Breast epithelium (tissue), 4 donors: ENCODE results near the gene SPATA31D3. TPM values are rescaled to one million over a fixed set of nuclear protein-coding genes. Genes with fewer than 3 reads are reported as not detected.
"Not testable (repeated sequence)": the region's sequence is repeated elsewhere in the genome, so short reads cannot be mapped to it uniquely, and the experiment has no call there.

Experiments used
- DNase-seq, 2 donors: peaks; one replicate each; pipeline ENCODE4 v3.0.0-alpha.2; 2019; ENCODE audit warnings: low spot score in 2 of 2
- H3K27ac ChIP-seq, 2 donors: fragments of 200-600 bp; sonication (generic) in 1 of 2; one replicate each; pipeline ENCODE4 v1.5.1; 2016 to 2019; ENCODE audit warnings: mild to moderate bottlenecking in 1 of 2
- H3K27me3 ChIP-seq, 2 donors: fragments of 200-600 bp; sonication (generic) in 1 of 2; one replicate each; pipeline versions ENCODE4 v1.5.1 to v1.6.0; 2017 to 2019; ENCODE audit warnings: control low read depth in 1 of 2, mild to moderate bottlenecking in 1 of 2
- H3K36me3 ChIP-seq: fragments of 200-600 bp; one replicate; pipeline ENCODE4 v1.5.1; 2019
- H3K4me1 ChIP-seq, 2 donors: fragments of 200-600 bp; sonication (generic); one replicate each; pipeline ENCODE4 v1.5.1; 2016 to 2019; ENCODE audit warnings: control low read depth in 1 of 2
- H3K4me3 ChIP-seq, 3 donors: fragments of 200-600 bp; sonication (generic); 1 replicate in 2 of 3; 2 replicates in 1 of 3; pipeline ENCODE4 v1.5.1; 2016 to 2019; ENCODE audit warnings: mild to moderate bottlenecking in 3 of 3, moderate library complexity in 2 of 3
- H3K9me3 ChIP-seq, 2 donors: fragments of 200-600 bp; sonication (generic) in 1 of 2; one replicate each; pipeline ENCODE4 v1.5.1; 2016 to 2019; ENCODE audit warnings: control low read depth in 1 of 2
- CTCF ChIP-seq, 3 donors: fragments of 450-650 bp; IDR thresholded peaks; one replicate each; pipeline ENCODE4 v1.5.1; 2016 to 2017; ENCODE audit warnings: antibody characterized with exemption in 3 of 3, mild to moderate bottlenecking in 3 of 3, moderate library complexity in 3 of 3
- POLR2A ChIP-seq: fragments of 450-650 bp; IDR thresholded peaks from one replicate; pipeline ENCODE4 v1.6.1; 2016; ENCODE audit warnings: antibody characterized with exemption, mild to moderate bottlenecking, moderate library complexity
- POLR2AphosphoS5 ChIP-seq, 3 donors: sonication (generic); formaldehyde crosslinking; IDR thresholded peaks; one replicate each; pipeline ENCODE4 v1.6.1; 2017; ENCODE audit warnings: antibody characterized with exemption in 3 of 3
- intact Hi-C: fragments of 100-400 bp; cut with DNase I; formaldehyde crosslinking; loops from one replicate; pipeline ENCODE4 v1.15.1; 2023; ENCODE audit warnings: low total_unique reads
- total RNA-seq, 3 donors: library from RNA; depleted of rRNA; stranded (reverse); fragments of >200 nt; gene quantifications; one replicate each; pipeline ENCODE4 v1.1.0, GENCODE V29; 2016

The SPATA31D3 gene
- total RNA-seq, 3 donors from 2014 or later: not detected

GRCh38 chr9:81902626-81903025, 40.7 kb upstream of the SPATA31D3 start:
- TF ChIP-seq CTCF (IDR thresholded peaks at IDR 0.05): no peak
- TF ChIP-seq POLR2AphosphoS5 (IDR thresholded peaks at IDR 0.05): no peak
- TF ChIP-seq POLR2A: no peak
- Histone ChIP-seq H3K9me3 (no peaks in the 10 kb centered on the region), H3K27me3 (no peaks in the 10 kb centered on the region), H3K36me3 (no peaks in the 10 kb centered on the region), H3K27ac (no peak overlapping the region), H3K4me3 (no peak overlapping the region), H3K4me1 (no peaks in the 10 kb centered on the region)
- intact Hi-C loops: no loop called here
- DNase-seq: no peak

- Histone ChIP-seq H3K4me1 (no peaks in the 10 kb centered on the region), H3K27ac (no peak overlapping the region), H3K9me3 (no peaks in the 10 kb centered on the region), H3K4me3 (no peak overlapping the region), H3K36me3 (no peaks in the 10 kb centered on the region), H3K27me3 (no peaks in the 10 kb centered on the region)
- DNase-seq: no peak
- intact Hi-C loops: no loop called here
- TF ChIP-seq CTCF (IDR thresholded peaks at IDR 0.05) (no peak), POLR2AphosphoS5 (IDR thresholded peaks at IDR 0.05) (no peak), POLR2A (no peak)
These were observed 36.6 kb upstream of the SPATA31D3 start for GRCh38 chr9:81906671-81907070.

- DNase-seq: no peak
- intact Hi-C loops: no loop called here
- no peaks in the 10 kb centered on the region for H3K4me1 ChIP-seq
- no peaks in the 10 kb centered on the region for H3K9me3 ChIP-seq
- TF ChIP-seq CTCF (IDR thresholded peaks at IDR 0.05) (no peak), POLR2A (no peak), POLR2AphosphoS5 (IDR thresholded peaks at IDR 0.05) (no peak)
- H3K27me3 ChIP-seq: no peaks in the 10 kb centered on the region
- H3K27ac ChIP-seq: no peak overlapping the region
- H3K36me3 ChIP-seq: no peaks in the 10 kb centered on the region
- no peak overlapping the region for H3K4me3 ChIP-seq
These were observed 31.2 kb upstream of the SPATA31D3 start for GRCh38 chr9:81912135-81912534.

DNA sequence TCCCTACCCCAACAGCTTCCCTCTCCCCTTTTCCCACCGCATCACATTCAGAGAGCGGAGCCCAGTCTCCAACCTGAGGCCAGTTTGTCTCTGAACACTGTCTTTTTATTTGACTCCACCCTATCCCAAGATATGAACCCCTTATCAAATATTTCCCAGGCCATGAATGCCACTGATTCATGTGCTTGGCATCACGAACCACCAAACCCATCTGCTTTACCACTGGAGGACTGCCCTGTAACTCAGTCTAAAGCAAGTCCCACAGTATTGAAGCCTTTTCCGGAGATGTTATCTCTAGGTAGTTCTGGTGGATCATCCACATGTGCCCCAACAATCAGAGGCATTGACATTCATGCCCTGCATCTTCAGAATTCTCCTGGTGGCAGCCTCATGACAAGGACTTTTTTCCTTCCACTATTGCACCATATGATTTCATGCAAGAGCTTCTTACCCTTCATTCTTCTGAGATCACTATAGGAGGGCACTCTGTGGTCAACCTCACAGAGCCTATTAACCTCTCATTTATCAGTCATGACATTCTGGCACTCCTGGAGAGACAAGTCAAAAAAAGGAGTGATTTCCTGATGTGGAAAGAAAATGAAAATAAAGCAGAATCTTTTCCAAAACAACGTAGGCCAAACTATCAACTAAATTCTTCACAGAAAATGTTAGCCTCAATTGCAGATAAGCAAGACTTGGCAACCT, 27.3 kb upstream of the SPATA31D3 start:
- Histone ChIP-seq H3K36me3 (no peaks in the 10 kb centered on the region), H3K4me3 (no peak overlapping the region), H3K9me3 (no peaks in the 10 kb centered on the region), H3K27me3 (no peaks in the 10 kb centered on the region), H3K27ac (no peak overlapping the region), H3K4me1 (no peaks in the 10 kb centered on the region)
- no peak for DNase-seq
- intact Hi-C loops: no loop called here
- TF ChIP-seq CTCF (IDR thresholded peaks at IDR 0.05) (no peak), POLR2A (no peak), POLR2AphosphoS5 (IDR thresholded peaks at IDR 0.05) (no peak)

GRCh38 chr9:81918507-81918906, 24.8 kb upstream of the SPATA31D3 start:
- H3K4me3 ChIP-seq, H3K27me3 ChIP-seq, intact Hi-C loops, H3K27ac ChIP-seq, H3K36me3 ChIP-seq, H3K4me1 ChIP-seq, H3K9me3 ChIP-seq, DNase-seq: not testable (repeated sequence)

- DNase-seq, H3K36me3 ChIP-seq, H3K4me3 ChIP-seq, H3K27ac ChIP-seq, H3K27me3 ChIP-seq, intact Hi-C loops, H3K9me3 ChIP-seq, H3K4me1 ChIP-seq: not testable (repeated sequence)
These were observed 15.0 kb upstream of the SPATA31D3 start, which contains the start of gene SPATA31D4 for GRCh38 chr9:81928305-81928704. Gene SPATA31D4 (plus strand): TSS chr9:81928428. CDS start chr9:81928514, 86 bp downstream.

- H3K27me3 ChIP-seq, H3K4me1 ChIP-seq, H3K27ac ChIP-seq, DNase-seq, H3K4me3 ChIP-seq, H3K36me3 ChIP-seq, intact Hi-C loops, H3K9me3 ChIP-seq: not testable (repeated sequence)
These were observed 13.2 kb upstream of the SPATA31D3 start for GRCh38 chr9:81930147-81930546.

- H3K27ac ChIP-seq, H3K9me3 ChIP-seq, H3K4me1 ChIP-seq, H3K4me3 ChIP-seq, intact Hi-C loops, DNase-seq, H3K27me3 ChIP-seq, H3K36me3 ChIP-seq: not testable (repeated sequence)
These were observed 9.8 kb upstream of the SPATA31D3 start for GRCh38 chr9:81933547-81933946.

DNA sequence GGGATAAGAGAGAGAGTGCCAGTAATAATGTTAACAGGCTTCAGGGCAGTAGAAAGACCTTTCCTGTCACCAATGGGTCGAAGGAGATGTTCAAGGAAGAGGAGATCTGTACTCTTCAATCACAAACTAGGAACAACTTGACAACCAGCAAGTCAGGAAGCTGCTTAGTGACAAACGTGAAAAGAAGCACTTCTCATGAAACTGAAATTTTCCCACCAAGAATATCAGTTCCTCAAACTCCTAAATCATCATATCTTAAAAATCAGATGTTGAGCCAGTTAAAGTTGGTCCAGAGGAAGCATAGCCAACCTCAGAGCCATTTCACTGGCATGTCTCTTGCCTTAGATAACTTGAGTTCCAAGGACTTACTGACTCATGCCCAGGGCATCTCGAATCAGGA, 5.3 kb downstream of the SPATA31D3 start:
- H3K4me3 ChIP-seq, H3K27me3 ChIP-seq, DNase-seq, H3K27ac ChIP-seq, H3K4me1 ChIP-seq, H3K36me3 ChIP-seq, H3K9me3 ChIP-seq, intact Hi-C loops: not testable (repeated sequence)
